OCI-LY3 (cell line): ENCODE results near the gene INAFM2.
A peak's percentile ranks its signal among the peaks of the same experiment; 100 is the strongest.

Experiments used
- H2AFZ ChIP-seq: fragments of 200-600, 300-600 bp; shearing (Covaris generic); 2 replicates; pipeline ENCODE4 v1.6.0; 2014; ENCODE audit warnings: antibody characterized with exemption, low read depth, low read length
- H3K27ac ChIP-seq: fragments of 200-600, 300-600 bp; sonication (generic); 2 replicates; pipeline ENCODE4 v1.5.1; 2014; ENCODE audit warnings: mild to moderate bottlenecking, low read length, moderate library complexity, mixed read lengths
- H3K27me3 ChIP-seq: fragments of 200-600, 300-600 bp; sonication (generic); 2 replicates; pipeline ENCODE4 v1.6.1; 2014; ENCODE audit warnings: low read depth, low read length, mixed read lengths
- H3K36me3 ChIP-seq: fragments of 200-600, 300-600 bp; sonication (generic); replicated peaks from 2 replicates; pipeline ENCODE3; 2014; ENCODE audit warnings: low read depth, low read length, mixed read lengths
- H3K4me1 ChIP-seq: fragments of 300-600, 200-600 bp; sonication (generic); 2 replicates; pipeline ENCODE4 v1.6.1; 2014; ENCODE audit warnings: low read length, mixed read lengths
- H3K4me2 ChIP-seq: fragments of 200-600, 300-600 bp; sonication (generic); 2 replicates; pipeline ENCODE4 v1.6.1; 2014; ENCODE audit warnings: low read length, mixed read lengths
- H3K4me3 ChIP-seq: fragments of 300-600, 200-600 bp; sonication (generic); 2 replicates; pipeline ENCODE4 v1.5.1; 2014; ENCODE audit warnings: antibody characterized with exemption, mild to moderate bottlenecking, low read length, moderate library complexity
- H3K79me2 ChIP-seq: fragments of 300-600, 200-600 bp; shearing (Covaris generic); 2 replicates; pipeline ENCODE4 v1.6.1; 2014; ENCODE audit warnings: mild to moderate bottlenecking, low read length, mixed read lengths
- H3K9ac ChIP-seq: fragments of 300-600, 200-600 bp; shearing (Covaris generic); 2 replicates; pipeline ENCODE4 v1.6.0; 2014; ENCODE audit warnings: mild to moderate bottlenecking, low read length, moderate library complexity
- H3K9me3 ChIP-seq: fragments of 200-600, 300-600 bp; shearing (Covaris generic); 2 replicates; pipeline ENCODE4 v1.6.1; 2014; ENCODE audit warnings: low read length, mixed read lengths; ENCODE audit not compliant: insufficient read depth
- H4K20me1 ChIP-seq: fragments of 200-600, 300-600 bp; sonication (generic); 2 replicates; pipeline ENCODE4 v1.6.1; 2016; ENCODE audit warnings: low read length, mixed read lengths; ENCODE audit not compliant: insufficient read depth
- EZH2phosphoT487 ChIP-seq: fragments of 200-600 bp; shearing (Covaris generic); IDR thresholded peaks from 2 replicates; pipeline ENCODE4 v1.6.1; 2018; ENCODE audit warnings: antibody characterized with exemption, mixed run types, low read depth
- TF ChIP-seq, protein P1 (sequence below): fragments of 200-600, 300-600 bp; sonication (generic); IDR thresholded peaks from 2 replicates; pipeline ENCODE4 v1.5.1; 2014; ENCODE audit warnings: antibody characterized with exemption, low read length, low read depth

Gene INAFM2

DNA sequence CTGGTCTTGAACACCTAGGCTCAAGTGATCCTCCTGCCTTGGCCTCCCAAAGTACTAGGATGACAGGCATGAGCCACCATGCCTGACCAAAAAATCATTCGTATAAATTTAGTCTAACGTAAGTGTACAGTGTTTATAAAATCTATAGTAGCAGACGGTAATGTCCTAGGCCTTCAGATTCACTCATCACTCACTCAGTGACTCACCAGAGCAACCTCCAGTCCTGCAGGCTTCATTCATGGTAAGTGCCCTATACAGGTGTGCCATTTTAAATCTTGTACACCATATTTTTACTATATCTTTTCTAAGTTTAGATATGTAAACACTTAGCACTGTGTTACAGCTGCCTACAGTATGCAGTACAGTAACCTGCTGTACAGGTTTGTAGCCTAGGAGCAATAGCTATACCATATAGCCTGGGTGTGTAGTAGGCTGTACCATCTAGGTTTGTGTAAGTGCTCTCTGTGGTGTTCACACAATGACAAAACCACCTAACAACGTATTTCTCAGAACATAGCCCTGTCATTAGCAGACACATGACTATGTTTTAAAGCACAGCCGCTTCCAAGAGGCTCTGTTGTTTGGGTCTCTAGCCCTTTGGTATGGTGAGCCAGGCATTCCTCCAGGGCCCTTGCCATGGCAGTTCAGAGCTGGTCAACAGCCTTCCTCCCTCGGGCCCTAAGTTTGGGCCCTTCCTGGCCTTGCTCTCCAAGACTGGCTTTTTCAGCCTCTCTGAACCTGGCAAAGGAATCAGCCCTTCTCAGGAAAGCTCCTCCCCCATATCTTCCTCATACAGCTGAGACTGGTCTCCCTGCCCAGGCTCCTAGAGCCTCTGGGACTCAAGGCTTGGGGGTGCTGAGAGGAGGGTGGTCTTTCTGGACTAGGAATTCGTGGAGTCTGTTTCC is 19.2 kb downstream of the INAFM2 start:
- TF ChIP-seq, protein P1, sequence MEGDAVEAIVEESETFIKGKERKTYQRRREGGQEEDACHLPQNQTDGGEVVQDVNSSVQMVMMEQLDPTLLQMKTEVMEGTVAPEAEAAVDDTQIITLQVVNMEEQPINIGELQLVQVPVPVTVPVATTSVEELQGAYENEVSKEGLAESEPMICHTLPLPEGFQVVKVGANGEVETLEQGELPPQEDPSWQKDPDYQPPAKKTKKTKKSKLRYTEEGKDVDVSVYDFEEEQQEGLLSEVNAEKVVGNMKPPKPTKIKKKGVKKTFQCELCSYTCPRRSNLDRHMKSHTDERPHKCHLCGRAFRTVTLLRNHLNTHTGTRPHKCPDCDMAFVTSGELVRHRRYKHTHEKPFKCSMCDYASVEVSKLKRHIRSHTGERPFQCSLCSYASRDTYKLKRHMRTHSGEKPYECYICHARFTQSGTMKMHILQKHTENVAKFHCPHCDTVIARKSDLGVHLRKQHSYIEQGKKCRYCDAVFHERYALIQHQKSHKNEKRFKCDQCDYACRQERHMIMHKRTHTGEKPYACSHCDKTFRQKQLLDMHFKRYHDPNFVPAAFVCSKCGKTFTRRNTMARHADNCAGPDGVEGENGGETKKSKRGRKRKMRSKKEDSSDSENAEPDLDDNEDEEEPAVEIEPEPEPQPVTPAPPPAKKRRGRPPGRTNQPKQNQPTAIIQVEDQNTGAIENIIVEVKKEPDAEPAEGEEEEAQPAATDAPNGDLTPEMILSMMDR = no peak
- no peak for TF ChIP-seq EZH2phosphoT487
- Histone ChIP-seq H3K4me2 (no peak overlapping the region), H3K79me2 (no peaks in the 10 kb centered on the region), H2AFZ (no peak overlapping the region), H4K20me1 (no peaks in the 10 kb centered on the region), H3K4me3 (no peak overlapping the region), H3K27ac (no peak overlapping the region), H3K9me3 (no peaks in the 10 kb centered on the region), H3K4me1 (peaks cover 3% of the 10 kb centered on the region), H3K36me3 (no peaks in the 10 kb centered on the region), H3K27me3 (no peaks in the 10 kb centered on the region), H3K9ac (no peak overlapping the region)

DNA sequence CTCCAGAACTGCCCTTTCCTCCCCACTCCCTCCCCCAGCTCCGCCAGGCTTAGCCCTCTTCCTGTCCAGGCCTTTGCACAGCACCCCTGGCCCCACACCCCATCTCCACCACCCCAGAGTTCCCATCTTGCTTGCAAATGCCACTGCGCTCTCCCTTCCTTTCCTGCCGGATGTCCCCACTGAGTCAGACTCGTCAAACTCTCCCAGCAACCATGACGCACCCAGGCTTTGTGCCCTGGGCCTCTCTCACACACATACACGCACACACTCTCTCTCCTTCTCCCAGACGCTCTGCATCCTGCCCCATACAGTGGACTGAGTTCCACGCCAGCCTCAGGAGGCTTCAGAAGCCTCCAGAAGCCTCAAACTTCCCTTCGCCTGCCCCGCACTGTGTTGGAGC is 20.0 kb downstream of the INAFM2 start:
- no peak overlapping the region for H3K4me3 ChIP-seq
- H3K79me2 ChIP-seq = no peaks in the 10 kb centered on the region
- H4K20me1 ChIP-seq = no peaks in the 10 kb centered on the region
- no peak overlapping the region for H3K4me2 ChIP-seq
- H3K9me3 ChIP-seq = no peaks in the 10 kb centered on the region
- no peak overlapping the region for H3K27ac ChIP-seq
- TF ChIP-seq EZH2phosphoT487 = no peak
- TF ChIP-seq, protein P1 = no peak
- no peak overlapping the region for H2AFZ ChIP-seq
- H3K4me1 ChIP-seq = no peaks in the 10 kb centered on the region
- H3K9ac ChIP-seq = no peak overlapping the region
- H3K36me3 ChIP-seq = no peaks in the 10 kb centered on the region
- no peaks in the 10 kb centered on the region for H3K27me3 ChIP-seq

DNA sequence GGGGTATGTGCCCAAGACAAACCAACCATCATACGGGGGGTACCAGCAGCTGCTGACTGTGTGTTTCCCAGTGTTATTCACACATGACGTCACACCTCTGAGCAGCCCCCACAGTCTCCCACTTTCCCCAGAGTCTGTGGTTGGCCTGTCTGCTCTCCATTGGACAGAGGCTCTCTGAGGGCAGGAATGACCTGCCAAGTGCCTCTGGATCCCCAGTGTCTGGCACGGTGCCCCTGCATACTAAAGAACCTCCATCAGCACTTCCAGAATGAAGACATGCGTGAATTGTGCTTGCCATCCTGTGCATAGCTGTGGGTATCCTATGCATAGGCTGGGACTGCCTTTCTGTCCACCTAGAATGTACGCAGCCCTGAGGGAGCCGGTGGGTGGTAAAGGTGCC is 20.7 kb downstream of the INAFM2 start:
- Histone ChIP-seq H3K79me2 (no peaks in the 10 kb centered on the region), H3K4me2 (peak overlapping the region; percentile 40), H3K4me3 (no peak overlapping the region), H3K36me3 (no peaks in the 10 kb centered on the region), H3K9me3 (no peaks in the 10 kb centered on the region), H3K27me3 (no peaks in the 10 kb centered on the region), H3K9ac (no peak overlapping the region), H4K20me1 (no peaks in the 10 kb centered on the region), H3K4me1 (no peaks in the 10 kb centered on the region), H3K27ac (no peak overlapping the region), H2AFZ (no peak overlapping the region)
- TF ChIP-seq, protein P1 = no peak
- no peak for TF ChIP-seq EZH2phosphoT487

DNA sequence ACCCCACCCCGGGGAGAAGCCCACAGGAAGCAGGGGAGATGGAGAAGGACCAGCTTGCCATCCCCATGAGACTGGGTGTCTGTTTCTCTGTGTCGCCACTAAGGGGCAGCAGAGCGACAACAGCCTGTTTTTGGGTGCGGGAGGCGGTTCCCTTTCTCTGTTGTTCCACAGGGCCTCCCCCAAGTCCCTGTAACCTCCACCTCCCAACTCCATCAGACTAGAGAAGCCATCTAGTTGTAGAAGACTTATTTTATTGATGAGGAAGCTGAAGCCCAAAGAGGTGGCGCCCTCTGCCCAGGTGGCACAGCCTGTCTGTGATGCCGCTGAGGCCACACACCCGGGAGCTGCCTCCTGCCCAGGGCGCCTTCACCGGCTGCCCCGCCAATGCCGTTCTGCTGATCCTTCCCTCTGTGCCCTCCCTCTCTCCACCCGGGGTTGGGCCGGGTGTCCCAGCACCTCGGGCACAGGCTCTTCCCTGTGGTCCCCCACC is 21.2 kb downstream of the INAFM2 start:
- Histone ChIP-seq H3K27ac (no peak overlapping the region), H3K4me3 (no peak overlapping the region), H3K9ac (no peak overlapping the region), H3K27me3 (no peaks in the 10 kb centered on the region), H3K9me3 (no peaks in the 10 kb centered on the region), H3K36me3 (no peaks in the 10 kb centered on the region), H3K4me1 (no peaks in the 10 kb centered on the region), H4K20me1 (no peaks in the 10 kb centered on the region), H3K4me2 (peak overlapping the region; percentile 40), H3K79me2 (no peaks in the 10 kb centered on the region), H2AFZ (no peak overlapping the region)
- TF ChIP-seq EZH2phosphoT487 = no peak
- TF ChIP-seq, protein P1 = peak; percentile 87
